SK-N-SH (cell line): ENCODE measurements around the gene SEMA3C. TPM values are rescaled to one million over a fixed set of nuclear protein-coding genes. Genes with fewer than 3 reads are reported as not detected.

Experiments
- CTCF ChIA-PET: fragments of 300-600, 350-600 bp; formaldehyde crosslinking; extraction: SDS; loops from one replicate; lab custom pipeline; 2021; lab: Yijun Ruan, JAX
- POLR2A ChIA-PET: fragments of 350-600 bp; sonication (Branson Sonifier 250); formaldehyde crosslinking; extraction: SDS; loops from one replicate; lab custom pipeline; 2020; ENCODE audit warnings: antibody characterized with exemption, inconsistent platforms; lab: Yijun Ruan, JAX
- DNase-seq: peaks from one replicate; pipeline ENCODE4 v3.0.0; 2012
- H2AFZ ChIP-seq: fragments of 200-600 bp; sonication (generic); 2 replicates; pipeline ENCODE4 v1.8.1; 2016; ENCODE audit warnings: antibody characterized with exemption, mild to moderate bottlenecking, low read depth
- H3F3A ChIP-seq: fragments of 200-600 bp; sonication (generic); replicated peaks from 2 replicates; pipeline ENCODE3; 2016; ENCODE audit warnings: antibody characterized with exemption, mild to moderate bottlenecking; ENCODE audit not compliant: insufficient read depth
- H3K27ac ChIP-seq, 2 experiments: fragments of 200-500 bp in 1 of 2; fragments of 200-600 bp in 1 of 2; sonication (Bioruptor generic) in 1 of 2; sonication (generic), shearing (Covaris generic) in 1 of 2; 2 replicates each; pipeline versions ENCODE4 v1.5.1 to v1.6.1; 2014 to 2016; ENCODE audit warnings: low read depth in 2 of 2, inconsistent platforms in 1 of 2, low read length in 1 of 2, mild to moderate bottlenecking in 1 of 2, mixed read lengths in 1 of 2
- H3K27me3 ChIP-seq: fragments of 200-600 bp; sonication (generic), shearing (Covaris generic); 2 replicates; pipeline ENCODE4 v1.6.1; 2016; ENCODE audit warnings: mixed run types; ENCODE audit not compliant: insufficient read depth
- H3K36me3 ChIP-seq, 2 experiments: fragments of 200-500 bp in 1 of 2; fragments of 200-600 bp in 1 of 2; sonication (Bioruptor generic) in 1 of 2; sonication (generic) in 1 of 2; replicated peaks in 1 of 2; 2 replicates each; pipeline versions ENCODE3 to v1.5.1; 2014 to 2016; ENCODE audit warnings: low read length in 1 of 2, mild to moderate bottlenecking in 1 of 2; ENCODE audit not compliant: insufficient read depth in 2 of 2, control insufficient read depth in 1 of 2
- H3K4me1 ChIP-seq, 2 experiments: fragments of 200-500 bp in 1 of 2; fragments of 200-600 bp in 1 of 2; sonication (Bioruptor generic) in 1 of 2; sonication (generic), shearing (Covaris generic) in 1 of 2; 2 replicates each; pipeline versions ENCODE4 v1.5.1 to v1.6.1; 2014 to 2016; ENCODE audit warnings: low read depth in 1 of 2, low read length in 1 of 2, mixed run types in 1 of 2; ENCODE audit not compliant: insufficient read depth in 2 of 2, control insufficient read depth in 1 of 2
- H3K4me2 ChIP-seq: fragments of 200-600 bp; sonication (generic), shearing (Covaris generic); 2 replicates; pipeline ENCODE4 v1.6.1; 2017; ENCODE audit warnings: mixed run types
- H3K4me3 ChIP-seq, 2 experiments: fragments of 200-500 bp in 1 of 2; fragments of 200-600 bp in 1 of 2; sonication (Bioruptor generic) in 1 of 2; sonication (generic), shearing (Covaris generic) in 1 of 2; 2 replicates each; pipeline versions ENCODE4 v1.5.1 to v1.8.1; 2014 to 2016; ENCODE audit warnings: low read depth in 2 of 2, inconsistent platforms in 1 of 2, low read length in 1 of 2, mild to moderate bottlenecking in 1 of 2, mixed read lengths in 1 of 2, moderate library complexity in 1 of 2
- H3K79me2 ChIP-seq: fragments of 200-600 bp; sonication (generic); 2 replicates; pipeline ENCODE4 v1.8.1; 2017; ENCODE audit warnings: mild to moderate bottlenecking; ENCODE audit not compliant: insufficient read depth
- H3K9ac ChIP-seq: fragments of 200-600 bp; sonication (generic); 2 replicates; pipeline ENCODE4 v1.6.1; 2017; ENCODE audit warnings: mixed run types
- H3K9me2 ChIP-seq: fragments of 200-600 bp; sonication (generic); 2 replicates; pipeline ENCODE4 v1.6.1; 2017; ENCODE audit warnings: mixed run types
- H3K9me3 ChIP-seq: fragments of 200-600 bp; sonication (generic); 2 replicates; pipeline ENCODE4 v1.6.1; 2017; ENCODE audit warnings: mixed run types, mild to moderate bottlenecking, moderate library complexity
- H4K20me1 ChIP-seq: fragments of 200-600 bp; sonication (generic); 2 replicates; pipeline ENCODE4 v1.6.1; 2017; ENCODE audit warnings: mild to moderate bottlenecking, mixed run types; ENCODE audit not compliant: insufficient read depth
- CHD2 ChIP-seq: fragments of 150-350 bp; IDR thresholded peaks from 2 replicates; pipeline ENCODE4 v1.6.1; 2018; ENCODE audit warnings: low read length; ENCODE audit not compliant: partially characterized antibody
- ELF1 ChIP-seq: IDR thresholded peaks from 2 replicates; pipeline ENCODE4 v1.4.0; 2012
- EZH2phosphoT487 ChIP-seq: fragments of 200-600 bp; sonication (generic); IDR thresholded peaks from 2 replicates; pipeline ENCODE4 v1.6.1; 2017; ENCODE audit warnings: low read depth, mixed run types, mild to moderate bottlenecking, antibody characterized with exemption, moderate library complexity, borderline replicate concordance
- FOSL2 ChIP-seq: IDR thresholded peaks from 2 replicates; pipeline ENCODE4 v1.4.0; 2012; ENCODE audit warnings: low read depth, mild to moderate bottlenecking, moderate library complexity, borderline replicate concordance
- FOXM1 ChIP-seq: IDR thresholded peaks from 2 replicates; pipeline ENCODE4 v1.4.0; 2012; ENCODE audit warnings: low read depth, mild to moderate bottlenecking
- GABPA ChIP-seq: IDR thresholded peaks from 2 replicates; pipeline ENCODE4 v1.4.0; 2012; ENCODE audit warnings: low read depth, mild to moderate bottlenecking
- JUND ChIP-seq: IDR thresholded peaks from 2 replicates; pipeline ENCODE4 v1.4.0; 2012
- MEF2A ChIP-seq: IDR thresholded peaks from 2 replicates; pipeline ENCODE4 v1.4.0; 2012; ENCODE audit warnings: low read depth, borderline replicate concordance
- MXI1 ChIP-seq: IDR thresholded peaks from 2 replicates; pipeline ENCODE4 v1.6.1; 2012; ENCODE audit warnings: mild to moderate bottlenecking, low read depth, low read length, improper control_type of control experiment
- NFIC ChIP-seq: IDR thresholded peaks from 2 replicates; pipeline ENCODE4 v1.4.0; 2012; ENCODE audit warnings: borderline replicate concordance
- NRF1 ChIP-seq: IDR thresholded peaks from 2 replicates; pipeline ENCODE4 v1.6.1; 2012; ENCODE audit warnings: low read depth, mild to moderate bottlenecking, low read length
- PBX3 ChIP-seq: IDR thresholded peaks from 2 replicates; pipeline ENCODE4; 2012
- RAD21 ChIP-seq: IDR thresholded peaks from 2 replicates; pipeline ENCODE4 v1.6.1; 2012; ENCODE audit warnings: mild to moderate bottlenecking, low read length
- RCOR1 ChIP-seq: fragments of 150-350 bp; IDR thresholded peaks from 2 replicates; pipeline ENCODE4 v1.6.1; 2017; ENCODE audit warnings: antibody characterized with exemption, low read length
- RFX5 ChIP-seq: IDR thresholded peaks from 2 replicates; pipeline ENCODE4 v1.6.1; 2012; ENCODE audit warnings: mild to moderate bottlenecking, improper control_type of control experiment, low read length
- RXRA ChIP-seq: IDR thresholded peaks from 2 replicates; pipeline ENCODE4 v1.4.0; 2012; ENCODE audit warnings: low read depth, mild to moderate bottlenecking, borderline replicate concordance
- SIN3A ChIP-seq: IDR thresholded peaks from 2 replicates; pipeline ENCODE4 v1.6.1; 2012; ENCODE audit warnings: low read depth, mild to moderate bottlenecking, low read length, moderate library complexity, borderline replicate concordance
- TAF1 ChIP-seq: IDR thresholded peaks from 2 replicates; pipeline ENCODE4 v1.6.1; 2012; ENCODE audit warnings: low read depth, mild to moderate bottlenecking, low read length, moderate library complexity, borderline replicate concordance
- TCF12 ChIP-seq: IDR thresholded peaks from 2 replicates; pipeline ENCODE4 v1.4.0; 2012
- TEAD4 ChIP-seq: IDR thresholded peaks from 2 replicates; pipeline ENCODE4 v1.4.0; 2012; ENCODE audit warnings: mild to moderate bottlenecking, borderline replicate concordance; ENCODE audit not compliant: insufficient read depth
- YY1 ChIP-seq: IDR thresholded peaks from 2 replicates; pipeline ENCODE4 v1.4.0; 2012; ENCODE audit warnings: low read depth, mild to moderate bottlenecking
- WGBS: methylation state at CpG from one replicate; pipeline ENCODE4 v1.1.6; 2017; ENCODE audit warnings: low lambda C conversion rate; 5-methylcytosine and 5-hydroxymethylcytosine counted together
- polyA plus RNA-seq, 3 experiments: library from polyadenylated mRNA; depleted of rRNA; stranded (reverse); fragments of >200 nt; gene quantifications; 2 replicates each; pipeline ENCODE4 v1.2.3, GENCODE V29; 2012
- TF ChIP-seq, protein P1 (sequence below): IDR thresholded peaks from 2 replicates; pipeline ENCODE4 v1.4.0; 2012; ENCODE audit warnings: low read depth, borderline replicate concordance
- TF ChIP-seq, protein P2 (sequence below): IDR thresholded peaks from 2 replicates; pipeline ENCODE4 v1.4.0; 2012; ENCODE audit warnings: low read depth
- TF ChIP-seq, protein P3 (sequence below): IDR thresholded peaks from 2 replicates; pipeline ENCODE4 v1.6.1; 2012; ENCODE audit warnings: mild to moderate bottlenecking, low read depth, low read length, moderate library complexity

SEMA3C gene
- polyA plus RNA-seq, 1 of the 3 experiments (the other 2 are of a cell fraction) = 51.1 TPM

DNA sequence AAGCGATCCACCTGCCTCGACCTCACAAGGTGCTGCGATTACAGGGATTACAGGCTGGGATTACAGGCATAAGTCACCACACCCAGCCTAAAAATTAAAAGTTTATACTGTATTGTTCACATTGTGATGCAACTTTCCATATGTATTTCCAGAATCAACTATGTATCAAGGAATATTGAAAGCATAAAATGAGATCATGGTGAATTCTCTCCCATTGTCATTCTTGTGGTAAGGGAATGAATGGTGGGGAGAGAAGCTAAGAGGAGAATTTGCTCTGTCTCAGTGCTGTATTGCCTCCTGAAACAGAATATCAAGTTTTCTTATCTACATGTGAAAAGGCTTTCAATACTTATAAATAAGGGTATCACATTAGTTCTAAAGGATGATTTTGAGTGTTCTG, 198.7 kb downstream of the SEMA3C start:
- no peak for TF ChIP-seq FOXM1
- no peak for TF ChIP-seq EZH2phosphoT487
- no peak for TF ChIP-seq TEAD4
- TF ChIP-seq NFIC = no peak
- TF ChIP-seq ELF1 = no peak
- no peak for TF ChIP-seq RCOR1
- TF ChIP-seq RXRA = no peak
- TF ChIP-seq SIN3A = no peak
- TF ChIP-seq JUND = no peak
- no peak for TF ChIP-seq PBX3
- TF ChIP-seq, protein P1, sequence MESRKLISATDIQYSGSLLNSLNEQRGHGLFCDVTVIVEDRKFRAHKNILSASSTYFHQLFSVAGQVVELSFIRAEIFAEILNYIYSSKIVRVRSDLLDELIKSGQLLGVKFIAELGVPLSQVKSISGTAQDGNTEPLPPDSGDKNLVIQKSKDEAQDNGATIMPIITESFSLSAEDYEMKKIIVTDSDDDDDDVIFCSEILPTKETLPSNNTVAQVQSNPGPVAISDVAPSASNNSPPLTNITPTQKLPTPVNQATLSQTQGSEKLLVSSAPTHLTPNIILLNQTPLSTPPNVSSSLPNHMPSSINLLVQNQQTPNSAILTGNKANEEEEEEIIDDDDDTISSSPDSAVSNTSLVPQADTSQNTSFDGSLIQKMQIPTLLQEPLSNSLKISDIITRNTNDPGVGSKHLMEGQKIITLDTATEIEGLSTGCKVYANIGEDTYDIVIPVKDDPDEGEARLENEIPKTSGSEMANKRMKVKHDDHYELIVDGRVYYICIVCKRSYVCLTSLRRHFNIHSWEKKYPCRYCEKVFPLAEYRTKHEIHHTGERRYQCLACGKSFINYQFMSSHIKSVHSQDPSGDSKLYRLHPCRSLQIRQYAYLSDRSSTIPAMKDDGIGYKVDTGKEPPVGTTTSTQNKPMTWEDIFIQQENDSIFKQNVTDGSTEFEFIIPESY = no peak
- no peak for TF ChIP-seq CHD2
- no peak for TF ChIP-seq YY1
- no peak for TF ChIP-seq FOSL2
- TF ChIP-seq TAF1 = no peak
- TF ChIP-seq, protein P2, sequence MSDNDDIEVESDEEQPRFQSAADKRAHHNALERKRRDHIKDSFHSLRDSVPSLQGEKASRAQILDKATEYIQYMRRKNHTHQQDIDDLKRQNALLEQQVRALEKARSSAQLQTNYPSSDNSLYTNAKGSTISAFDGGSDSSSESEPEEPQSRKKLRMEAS = no peak
- TF ChIP-seq RAD21 = no peak
- no peak for TF ChIP-seq NRF1
- TF ChIP-seq, all 33 proteins: peak for 0
- Histone ChIP-seq H3K9me2 (no peaks in the 10 kb centered on the region), H2AFZ (no peak overlapping the region), H3K4me1 (peaks cover 7 to 32% of the 10 kb centered on the region in 2 experiments), H3K9me3 (no peaks in the 10 kb centered on the region), H3K79me2 (no peaks in the 10 kb centered on the region), H3K27me3 (no peaks in the 10 kb centered on the region), H3K36me3 (no peaks in the 10 kb centered on the region), H3K27ac (no peak overlapping the region), H3F3A (peaks cover 24% of the 10 kb centered on the region), H4K20me1 (no peaks in the 10 kb centered on the region), H3K4me2 (no peak overlapping the region), H3K9ac (no peak overlapping the region), H3K4me3 (no peak overlapping the region)
- DNase-seq = no peak
- 96% methylated on average over 3 of the region's 3 CpGs for WGBS
- POLR2A ChIA-PET = no interaction called here
- CTCF ChIA-PET = interaction anchor here (0.6 to 1.6 kb wide), 2 partner anchors 21 to 727 kb away, joined by 3 read pairs; no protein-coding TSS in a partner anchor

GRCh38 chr7:80719261-80719660, 199.6 kb downstream of the SEMA3C start:
- no peaks in the 10 kb centered on the region for H3K79me2 ChIP-seq
- H3K4me1 ChIP-seq = peaks cover 7 to 23% of the 10 kb centered on the region in 2 experiments
- no peak overlapping the region for H3K4me2 ChIP-seq
- ChIA-PET POLR2A (no interaction called here), CTCF (interaction anchor here (1.6 kb wide), 1 partner anchor 21 kb away, joined by 3 read pairs; no protein-coding TSS in a partner anchor)
- no peak overlapping the region for H2AFZ ChIP-seq
- H3K9ac ChIP-seq = no peak overlapping the region
- H3K9me3 ChIP-seq = no peaks in the 10 kb centered on the region
- H3K27ac ChIP-seq = no peak overlapping the region
- no peaks in the 10 kb centered on the region for H4K20me1 ChIP-seq
- no peaks in the 10 kb centered on the region for H3K27me3 ChIP-seq
- no peaks in the 10 kb centered on the region for H3K36me3 ChIP-seq
- DNase-seq = no peak
- peaks cover 24% of the 10 kb centered on the region for H3F3A ChIP-seq
- whole genome bisulfite sequencing = 89% methylated on average over 3 of the region's 3 CpGs
- no peaks in the 10 kb centered on the region for H3K9me2 ChIP-seq
- no peak overlapping the region for H3K4me3 ChIP-seq
- TF ChIP-seq MXI1 (no peak), ELF1 (no peak), RFX5 (no peak), TCF12 (no peak), GABPA (no peak), TAF1 (no peak), MEF2A (no peak), CHD2 (no peak), RAD21 (no peak)
- TF ChIP-seq, protein P3, sequence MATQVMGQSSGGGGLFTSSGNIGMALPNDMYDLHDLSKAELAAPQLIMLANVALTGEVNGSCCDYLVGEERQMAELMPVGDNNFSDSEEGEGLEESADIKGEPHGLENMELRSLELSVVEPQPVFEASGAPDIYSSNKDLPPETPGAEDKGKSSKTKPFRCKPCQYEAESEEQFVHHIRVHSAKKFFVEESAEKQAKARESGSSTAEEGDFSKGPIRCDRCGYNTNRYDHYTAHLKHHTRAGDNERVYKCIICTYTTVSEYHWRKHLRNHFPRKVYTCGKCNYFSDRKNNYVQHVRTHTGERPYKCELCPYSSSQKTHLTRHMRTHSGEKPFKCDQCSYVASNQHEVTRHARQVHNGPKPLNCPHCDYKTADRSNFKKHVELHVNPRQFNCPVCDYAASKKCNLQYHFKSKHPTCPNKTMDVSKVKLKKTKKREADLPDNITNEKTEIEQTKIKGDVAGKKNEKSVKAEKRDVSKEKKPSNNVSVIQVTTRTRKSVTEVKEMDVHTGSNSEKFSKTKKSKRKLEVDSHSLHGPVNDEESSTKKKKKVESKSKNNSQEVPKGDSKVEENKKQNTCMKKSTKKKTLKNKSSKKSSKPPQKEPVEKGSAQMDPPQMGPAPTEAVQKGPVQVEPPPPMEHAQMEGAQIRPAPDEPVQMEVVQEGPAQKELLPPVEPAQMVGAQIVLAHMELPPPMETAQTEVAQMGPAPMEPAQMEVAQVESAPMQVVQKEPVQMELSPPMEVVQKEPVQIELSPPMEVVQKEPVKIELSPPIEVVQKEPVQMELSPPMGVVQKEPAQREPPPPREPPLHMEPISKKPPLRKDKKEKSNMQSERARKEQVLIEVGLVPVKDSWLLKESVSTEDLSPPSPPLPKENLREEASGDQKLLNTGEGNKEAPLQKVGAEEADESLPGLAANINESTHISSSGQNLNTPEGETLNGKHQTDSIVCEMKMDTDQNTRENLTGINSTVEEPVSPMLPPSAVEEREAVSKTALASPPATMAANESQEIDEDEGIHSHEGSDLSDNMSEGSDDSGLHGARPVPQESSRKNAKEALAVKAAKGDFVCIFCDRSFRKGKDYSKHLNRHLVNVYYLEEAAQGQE = no peak
